ENCODE data around the gene TNPO3.
A peak's percentile ranks its signal among the peaks of the same experiment; 100 is the strongest.

Gene TNPO3

DNA sequence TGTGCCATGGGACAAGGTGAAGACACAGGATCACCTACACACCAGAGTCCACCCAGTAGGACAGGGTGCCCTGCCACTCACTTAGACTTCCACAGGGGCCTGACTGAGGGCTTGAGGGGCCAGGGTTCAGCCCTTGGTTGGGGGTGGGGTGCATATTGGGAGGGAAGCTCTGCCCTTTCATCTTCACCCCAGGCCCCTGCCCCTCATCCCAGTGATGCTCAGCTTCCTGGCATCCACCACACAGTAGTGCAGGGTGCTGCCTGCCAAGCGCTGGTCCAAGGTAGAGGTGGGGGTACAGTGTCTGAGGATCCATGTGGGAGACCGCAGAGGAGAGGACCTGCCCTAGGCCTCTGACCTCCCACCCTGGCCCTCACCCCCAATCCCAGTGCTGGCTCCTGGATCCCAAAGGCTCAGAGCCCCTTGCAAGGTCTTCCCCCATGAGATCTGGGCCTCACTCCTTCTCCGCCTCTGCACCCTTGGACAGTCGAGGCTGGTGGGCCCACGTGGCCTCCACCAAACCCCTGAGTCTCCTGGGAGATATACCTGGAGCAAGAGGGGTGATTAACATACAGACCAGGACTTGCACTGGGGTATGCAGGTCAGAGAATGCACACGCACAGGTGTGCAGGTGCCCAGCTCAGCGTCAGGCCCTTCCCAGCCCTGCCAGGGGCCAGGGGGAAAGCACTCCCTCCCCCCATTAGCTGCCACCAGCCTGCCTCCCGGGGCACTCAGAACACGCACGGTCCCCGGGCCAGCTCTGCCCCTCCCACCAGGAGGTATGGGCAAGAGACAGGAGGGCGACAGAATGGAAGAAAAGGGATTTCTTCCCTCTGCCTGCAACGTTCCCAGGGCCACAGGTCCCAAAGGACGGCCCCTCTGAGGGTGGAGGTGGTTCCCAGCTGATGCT, 125.8 kb downstream of the TNPO3 start:
- TF ChIP-seq, protein P1, sequence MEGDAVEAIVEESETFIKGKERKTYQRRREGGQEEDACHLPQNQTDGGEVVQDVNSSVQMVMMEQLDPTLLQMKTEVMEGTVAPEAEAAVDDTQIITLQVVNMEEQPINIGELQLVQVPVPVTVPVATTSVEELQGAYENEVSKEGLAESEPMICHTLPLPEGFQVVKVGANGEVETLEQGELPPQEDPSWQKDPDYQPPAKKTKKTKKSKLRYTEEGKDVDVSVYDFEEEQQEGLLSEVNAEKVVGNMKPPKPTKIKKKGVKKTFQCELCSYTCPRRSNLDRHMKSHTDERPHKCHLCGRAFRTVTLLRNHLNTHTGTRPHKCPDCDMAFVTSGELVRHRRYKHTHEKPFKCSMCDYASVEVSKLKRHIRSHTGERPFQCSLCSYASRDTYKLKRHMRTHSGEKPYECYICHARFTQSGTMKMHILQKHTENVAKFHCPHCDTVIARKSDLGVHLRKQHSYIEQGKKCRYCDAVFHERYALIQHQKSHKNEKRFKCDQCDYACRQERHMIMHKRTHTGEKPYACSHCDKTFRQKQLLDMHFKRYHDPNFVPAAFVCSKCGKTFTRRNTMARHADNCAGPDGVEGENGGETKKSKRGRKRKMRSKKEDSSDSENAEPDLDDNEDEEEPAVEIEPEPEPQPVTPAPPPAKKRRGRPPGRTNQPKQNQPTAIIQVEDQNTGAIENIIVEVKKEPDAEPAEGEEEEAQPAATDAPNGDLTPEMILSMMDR (IDR thresholded peaks at IDR 0.05; ENCODE audit: low read depth, low read length, missing control alignments), result no peak
- no peak overlapping the region for H3K4me3 ChIP-seq (ENCODE audit: low read depth, low read length)
- DNase-seq (ENCODE audit: low read depth), result no peak

DNA sequence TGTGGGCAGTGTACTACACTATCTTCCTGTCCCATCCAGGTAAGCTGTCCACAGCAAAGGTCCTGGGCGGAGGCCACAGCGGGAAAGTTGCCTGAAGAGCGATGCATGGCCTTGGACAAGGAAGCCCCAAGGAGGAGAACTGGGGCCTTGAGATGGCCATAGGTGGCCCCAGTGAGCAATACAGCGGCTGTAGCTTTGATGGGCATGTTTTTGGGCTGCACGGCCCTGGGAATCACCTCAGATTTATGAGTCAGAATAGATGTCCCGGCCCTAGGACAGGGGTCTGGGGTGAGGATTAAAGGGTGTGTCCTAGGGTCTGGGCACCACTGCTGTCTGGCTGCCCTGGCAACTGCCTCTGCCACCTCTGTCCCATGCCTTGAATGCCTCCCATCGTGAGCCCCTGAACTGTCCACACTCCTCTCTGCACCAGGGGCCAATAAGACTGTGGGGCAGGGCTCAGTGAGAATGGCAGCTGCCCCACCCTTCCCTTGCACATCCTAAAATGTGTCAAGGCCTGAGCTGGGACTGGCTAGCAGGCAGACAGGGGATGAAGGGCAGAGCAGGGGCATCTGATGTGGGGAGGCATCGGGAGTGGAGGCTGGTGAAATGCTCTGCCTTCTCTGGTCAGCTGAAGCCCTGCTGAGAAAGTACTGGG, 126.6 kb downstream of the TNPO3 start:
- TF ChIP-seq, protein P1 (IDR thresholded peaks at IDR 0.05; ENCODE audit: low read depth, low read length, missing control alignments), result peak; percentile 5
- DNase-seq (ENCODE audit: low read depth), result no peak
- no peak overlapping the region for H3K4me3 ChIP-seq (ENCODE audit: low read depth, low read length)

DNA sequence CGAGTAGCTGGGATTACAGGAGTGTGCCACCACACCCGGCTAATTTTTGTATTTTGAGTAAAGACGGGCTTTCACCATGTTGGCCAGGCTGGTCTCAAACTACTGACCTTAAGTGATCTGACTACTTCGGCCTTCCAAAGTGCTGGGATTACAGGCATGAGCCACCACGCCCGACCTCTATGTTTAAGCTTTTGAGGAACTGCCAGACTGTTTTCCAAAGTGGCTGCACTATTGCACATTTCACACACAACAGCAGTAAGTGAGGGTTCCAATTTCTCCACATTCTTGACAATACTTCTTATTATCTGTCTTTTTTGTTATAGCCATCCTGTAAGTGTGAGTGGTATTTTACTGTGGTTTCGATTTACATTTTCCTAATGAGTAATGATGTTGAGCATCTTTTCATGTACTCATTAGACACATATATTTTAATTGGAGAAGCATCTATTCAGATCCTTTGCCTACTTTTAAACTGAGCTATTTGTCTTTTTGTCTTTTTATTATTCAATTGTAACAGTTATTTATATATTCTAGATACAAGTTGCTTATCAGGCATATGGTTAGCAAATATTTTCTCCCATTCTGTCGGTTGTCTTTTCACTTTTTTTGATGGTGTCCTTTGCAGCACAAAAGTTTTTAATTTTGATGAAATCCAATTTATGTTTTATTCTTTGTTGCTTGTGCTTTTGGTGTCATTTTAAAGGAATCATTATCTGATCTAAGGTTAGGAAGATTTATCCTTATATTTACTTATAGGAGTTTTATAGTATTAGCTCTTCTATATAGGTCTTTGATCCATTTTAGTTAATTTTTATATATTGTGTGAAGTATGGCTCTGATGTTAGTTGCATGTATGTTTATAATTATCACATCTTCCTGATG, 130.0 kb downstream of the TNPO3 start:
- no peak for DNase-seq (ENCODE audit: low read depth)
- no peak overlapping the region for H3K4me3 ChIP-seq (ENCODE audit: low read depth, low read length)
- TF ChIP-seq, protein P1 (IDR thresholded peaks at IDR 0.05; ENCODE audit: low read depth, low read length, missing control alignments), result no peak

DNA sequence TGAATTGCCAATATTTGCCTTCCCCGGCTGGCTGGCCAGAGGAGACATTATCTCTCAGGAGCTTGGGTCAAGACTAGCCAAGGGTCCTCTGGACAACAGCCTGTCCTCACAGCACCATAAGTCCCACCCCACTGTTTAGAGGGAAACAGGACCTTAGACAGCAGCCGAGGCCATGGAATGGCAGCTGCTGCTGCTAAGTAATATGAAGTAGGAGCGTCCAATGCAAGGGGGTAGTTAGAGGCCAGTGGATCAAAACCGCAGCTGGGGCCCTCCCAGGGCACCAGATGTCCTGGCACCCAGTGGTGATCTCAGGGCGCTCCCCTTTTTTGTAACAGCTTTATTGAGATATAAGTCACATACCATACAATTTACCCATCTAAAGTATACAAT, 131.5 kb downstream of the TNPO3 start:
- DNase-seq (ENCODE audit: low read depth), result no peak
- H3K4me3 ChIP-seq (ENCODE audit: low read depth, low read length), result no peak overlapping the region
- TF ChIP-seq, protein P1 (IDR thresholded peaks at IDR 0.05; ENCODE audit: low read depth, low read length, missing control alignments), result no peak

DNA sequence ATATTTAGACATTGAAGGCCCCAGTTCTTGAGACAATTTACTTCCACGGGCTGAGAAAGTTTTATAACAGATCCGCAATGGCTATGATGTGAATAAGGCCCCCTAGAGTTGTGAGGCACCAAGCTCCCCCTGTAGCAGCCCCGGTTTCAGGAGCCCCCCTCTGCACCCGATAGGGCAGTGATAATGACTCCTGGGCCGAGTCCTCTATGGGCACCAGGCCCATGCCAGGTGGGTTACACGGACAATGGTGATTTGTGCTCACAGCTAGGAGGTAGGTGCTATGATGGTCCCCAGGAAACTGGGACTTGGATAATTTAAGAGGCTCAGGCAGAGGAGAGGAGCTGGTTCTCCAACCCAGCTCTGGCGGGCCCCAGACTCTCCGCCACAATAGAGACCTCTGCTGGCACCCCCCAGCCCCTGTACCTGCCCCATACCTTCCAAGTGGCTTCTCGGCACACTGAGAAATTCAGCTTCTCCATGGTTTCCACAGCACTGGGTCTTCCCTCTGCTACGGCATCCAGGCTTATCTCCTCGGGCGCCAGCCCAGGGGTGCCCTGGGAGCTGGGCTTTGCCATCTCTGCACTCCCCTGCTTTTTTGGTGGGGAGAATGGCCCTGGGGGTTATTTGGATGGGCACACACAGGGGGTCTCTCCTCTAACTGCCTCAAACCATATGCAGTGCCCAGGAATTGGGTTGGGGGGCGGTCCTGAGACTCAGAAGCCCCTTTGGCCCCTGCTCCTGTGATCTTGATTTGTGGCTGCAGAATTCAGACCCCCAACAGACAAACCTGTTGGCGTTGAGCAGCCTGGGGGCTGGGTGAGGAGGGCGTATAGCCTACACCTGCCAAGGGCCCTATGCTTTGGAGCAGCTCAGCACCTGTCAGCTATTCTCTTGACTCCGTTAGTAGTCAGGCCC, 132.2 kb downstream of the TNPO3 start:
- DNase-seq (ENCODE audit: low read depth), result no peak
- TF ChIP-seq, protein P1 (IDR thresholded peaks at IDR 0.05; ENCODE audit: low read depth, low read length, missing control alignments), result no peak
- no peak overlapping the region for H3K4me3 ChIP-seq (ENCODE audit: low read depth, low read length)
